T-helper 22 cell (primary cell): Measurements from ENCODE around the gene GINS3.

ENCODE experiments used
- DNase-seq: peaks from one replicate; pipeline ENCODE4 v3.0.0-alpha.2; 2020; ENCODE audit warnings: low read depth

The GINS3 gene

GRCh38 chr16:58425756-58426494 is 33.7 kb downstream of the GINS3 start:
- DNase-seq, result no peak

GRCh38 chr16:58426966-58427365 is 34.7 kb downstream of the GINS3 start:
- no peak for DNase-seq

- DNase-seq, result no peak
Measured at GRCh38 chr16:58428621-58429542, 36.6 kb downstream of the GINS3 start.

- DNase-seq, result no peak
Measured at GRCh38 chr16:58430718-58431117, 38.4 kb downstream of the GINS3 start.

GRCh38 chr16:58433569-58433951 is 41.3 kb downstream of the GINS3 start:
- DNase-seq, result no peak

- DNase-seq, result no peak
Measured at GRCh38 chr16:58435779-58436178, 43.5 kb downstream of the GINS3 start.

- no peak for DNase-seq
Measured at GRCh38 chr16:58440131-58440530, 47.9 kb downstream of the GINS3 start.

- DNase-seq, result no peak
Measured at GRCh38 chr16:58442547-58442946, 50.3 kb downstream of the GINS3 start.

GRCh38 chr16:58443783-58444182 is 51.5 kb downstream of the GINS3 start:
- no peak for DNase-seq

GRCh38 chr16:58444265-58444664 is 52.0 kb downstream of the GINS3 start:
- DNase-seq, result no peak

- no peak for DNase-seq
Measured at GRCh38 chr16:58448890-58449289, 56.6 kb downstream of the GINS3 start.

GRCh38 chr16:58449306-58449705 is 57.0 kb downstream of the GINS3 start:
- DNase-seq, result no peak

GRCh38 chr16:58449768-58450167 is 57.5 kb downstream of the GINS3 start:
- DNase-seq, result no peak

GRCh38 chr16:58450590-58450989 is 58.3 kb downstream of the GINS3 start:
- no peak for DNase-seq

- no peak for DNase-seq
Measured at GRCh38 chr16:58451265-58451689, 59.0 kb downstream of the GINS3 start.

GRCh38 chr16:58451945-58452401 is 59.7 kb downstream of the GINS3 start:
- DNase-seq, result no peak

GRCh38 chr16:58452640-58453039 is 60.4 kb downstream of the GINS3 start:
- DNase-seq, result no peak

- DNase-seq, result no peak
Measured at GRCh38 chr16:58454178-58454577, 61.9 kb downstream of the GINS3 start.

- DNase-seq, result no peak
Measured at GRCh38 chr16:58454856-58455255, 62.6 kb downstream of the GINS3 start.
